T47D (cell line): ENCODE measurements around the gene TMA7.
A peak's percentile ranks its signal among the peaks of the same experiment; 100 is the strongest.

Experiments used
- DNase-seq, 2 experiments: peaks; one replicate each; pipeline versions ENCODE4 v3.0.0 to v3.0.0-alpha.2; 2011 to 2012; ENCODE audit warnings: low read depth in 1 of 2, low spot score in 1 of 2
- JUND ChIP-seq: IDR thresholded peaks from 2 replicates; pipeline ENCODE4 v1.6.1; 2012; ENCODE audit warnings: low read depth
- in situ Hi-C: cut with HindIII; loops from 2 replicates; pipeline ENCODE4 v1.10.0; 2016; ENCODE audit warnings: low sequenced_read_pairs, low pct_unique_long_range_greater_than_20kb

TMA7 gene

GRCh38 chr3:48404440-48405342 is 35.4 kb upstream of the TMA7 start:
- no peak for TF ChIP-seq JUND
- in situ Hi-C loops, result no loop called here
- no peak for DNase-seq

GRCh38 chr3:48405343-48405881 is 34.6 kb upstream of the TMA7 start:
- no peak for TF ChIP-seq JUND
- no peak for DNase-seq
- in situ Hi-C loops, result no loop called here

- no peak for TF ChIP-seq JUND
- no peak for DNase-seq
- in situ Hi-C loops, result no loop called here
These were observed 34.1 kb upstream of the TMA7 start for GRCh38 chr3:48405971-48406370.

GRCh38 chr3:48406443-48407431 is 33.3 kb upstream of the TMA7 start:
- DNase-seq, result no peak
- in situ Hi-C loops, result no loop called here
- TF ChIP-seq JUND, result no peak

- in situ Hi-C loops, result no loop called here
- DNase-seq, result no peak
- no peak for TF ChIP-seq JUND
These were observed 32.4 kb upstream of the TMA7 start for GRCh38 chr3:48407542-48408099.

- in situ Hi-C loops, result no loop called here
- DNase-seq, result peak in 1 of 2 experiments; percentile 7
- no peak for TF ChIP-seq JUND
These were observed 31.2 kb upstream of the TMA7 start for GRCh38 chr3:48408823-48409281.

- no peak for DNase-seq
- TF ChIP-seq JUND, result no peak
- in situ Hi-C loops, result no loop called here
These were observed 30.5 kb upstream of the TMA7 start for GRCh38 chr3:48409291-48410201.

- no peak for TF ChIP-seq JUND
- in situ Hi-C loops, result no loop called here
- DNase-seq, result no peak
These were observed 29.6 kb upstream of the TMA7 start for GRCh38 chr3:48410205-48411040.

GRCh38 chr3:48411041-48411588 is 28.9 kb upstream of the TMA7 start:
- no peak for DNase-seq
- TF ChIP-seq JUND, result no peak
- in situ Hi-C loops, result no loop called here

- in situ Hi-C loops, result no loop called here
- no peak for TF ChIP-seq JUND
- no peak for DNase-seq
These were observed 28.3 kb upstream of the TMA7 start for GRCh38 chr3:48411606-48412374.
